GM19043 (cell line): Measurements from ENCODE around the gene RBMS3.

Experiments used
- ATAC-seq: cut with Tn5 transposase; IDR thresholded peaks from one replicate; pipeline ENCODE4 v1.9.1; 2021; ENCODE audit warnings: low read depth; ENCODE audit not compliant: unreplicated experiment

Gene RBMS3

DNA sequence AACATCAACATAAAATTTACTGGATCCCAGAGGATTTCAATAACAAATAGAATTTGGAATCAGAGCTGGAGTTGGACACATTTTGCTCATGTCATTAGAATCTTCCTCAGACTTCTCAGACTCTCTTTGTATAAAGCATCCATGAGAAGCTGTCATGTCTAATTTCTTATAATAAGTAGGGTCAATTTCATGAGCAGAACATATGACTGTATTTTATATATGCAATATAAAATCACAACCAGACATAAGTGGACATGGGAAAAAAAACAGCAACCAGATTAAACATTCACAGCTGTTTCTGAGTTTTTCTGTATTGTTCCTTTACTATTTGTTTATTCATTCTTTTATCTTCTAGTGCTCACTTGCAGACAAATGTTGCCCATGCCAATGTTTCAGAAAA, 325.5 kb downstream of the RBMS3 start:
- no peak for ATAC-seq

DNA sequence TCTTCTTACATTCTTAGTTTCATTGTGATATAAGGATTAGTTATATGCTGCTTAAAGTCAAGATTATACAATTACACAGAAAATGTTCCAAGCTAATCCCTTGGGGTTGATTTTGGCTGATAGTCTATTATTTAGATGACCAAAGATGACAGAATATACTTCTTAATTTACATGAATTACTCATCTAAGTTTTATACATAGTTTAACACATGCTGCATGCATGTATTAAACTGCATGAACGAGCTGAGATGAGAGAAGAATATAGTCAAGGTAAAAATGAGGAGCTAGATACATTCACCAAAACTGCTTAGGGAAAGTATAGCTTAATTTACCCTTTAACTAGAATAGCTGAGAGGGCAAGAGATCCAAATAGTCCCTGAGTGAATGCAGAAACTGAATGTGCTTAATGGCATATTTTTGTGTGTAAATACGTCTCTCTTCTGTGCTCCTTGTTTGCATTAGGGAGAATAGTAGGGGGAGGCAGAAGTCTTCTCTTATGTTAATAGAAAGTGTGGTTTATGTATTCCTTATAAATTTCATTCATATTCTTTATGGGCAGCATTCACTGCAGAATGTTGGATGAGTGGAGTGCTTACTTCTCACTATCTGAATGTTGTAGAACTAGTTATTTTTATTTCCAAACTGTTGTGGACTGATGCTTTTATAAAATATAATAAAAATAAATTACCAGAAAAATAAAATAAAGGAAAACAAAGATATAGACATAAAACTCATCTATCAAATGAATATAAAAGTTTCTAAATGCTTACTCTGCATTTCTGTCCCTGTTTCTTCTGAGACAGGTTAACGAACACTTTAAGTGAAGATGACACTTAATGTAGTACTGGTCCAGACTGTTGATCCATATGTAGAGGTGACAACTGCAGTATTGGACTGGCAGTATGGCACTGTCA, 327.8 kb downstream of the RBMS3 start:
- ATAC-seq: no peak

DNA sequence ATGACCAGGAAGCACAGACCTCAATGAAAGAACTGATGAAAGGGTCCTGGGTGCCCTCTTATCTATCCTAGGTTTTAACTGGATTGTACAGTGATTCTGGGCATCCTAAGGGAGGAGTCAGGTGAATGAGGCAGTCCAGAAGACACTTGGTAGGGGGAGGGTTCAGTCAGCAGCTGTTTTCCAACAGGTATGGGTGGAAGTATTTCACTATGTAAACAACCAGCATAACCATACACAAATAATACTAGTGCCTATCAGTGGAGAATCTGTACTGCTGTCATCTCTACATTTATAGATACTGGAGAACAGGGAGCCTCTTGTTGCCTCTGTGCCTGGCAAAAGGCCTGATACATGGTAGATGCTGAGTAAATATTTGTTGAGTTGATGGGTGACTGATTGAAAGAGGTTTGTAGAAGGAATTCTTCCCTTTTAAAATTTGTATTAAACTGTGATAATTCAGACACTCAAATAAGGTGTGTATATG, 328.5 kb downstream of the RBMS3 start:
- ATAC-seq: no peak

DNA sequence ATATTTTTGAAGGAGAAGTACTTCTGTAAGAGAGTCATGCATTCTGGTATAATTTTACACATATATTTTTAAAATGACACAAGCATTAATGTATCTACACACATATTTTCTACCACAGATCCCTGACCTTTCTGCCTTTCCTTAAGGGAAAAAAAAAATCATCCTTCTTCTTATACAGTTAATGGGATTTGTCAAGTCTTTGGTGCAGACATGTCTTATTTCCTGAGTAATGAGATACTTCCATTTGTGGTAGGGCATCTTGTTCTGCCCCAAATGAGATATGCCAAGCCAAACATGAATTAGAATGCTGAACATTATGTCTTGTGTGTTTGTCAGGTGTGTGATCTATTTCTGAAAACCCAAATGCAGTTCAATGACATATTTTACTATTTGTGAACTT, 329.9 kb downstream of the RBMS3 start:
- no peak for ATAC-seq

DNA sequence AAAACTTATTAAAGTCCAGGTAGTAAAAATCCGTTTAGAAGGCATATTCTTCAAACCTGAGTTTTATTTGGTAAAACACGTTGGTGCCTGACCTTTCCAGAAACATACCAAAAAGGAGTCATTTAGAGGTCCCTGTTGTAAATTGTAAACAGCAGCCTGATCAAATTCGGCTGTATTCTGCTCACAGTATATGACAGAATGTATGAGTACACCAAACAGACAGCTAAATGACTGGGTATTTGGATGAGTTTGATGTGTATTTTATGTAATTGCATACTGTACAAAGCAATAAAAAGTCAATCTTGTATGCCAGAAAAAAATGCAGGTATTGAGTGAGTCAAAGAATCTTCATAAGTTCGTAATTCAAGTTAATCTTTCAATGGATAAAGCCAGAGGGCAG, 330.4 kb downstream of the RBMS3 start:
- ATAC-seq: no peak

DNA sequence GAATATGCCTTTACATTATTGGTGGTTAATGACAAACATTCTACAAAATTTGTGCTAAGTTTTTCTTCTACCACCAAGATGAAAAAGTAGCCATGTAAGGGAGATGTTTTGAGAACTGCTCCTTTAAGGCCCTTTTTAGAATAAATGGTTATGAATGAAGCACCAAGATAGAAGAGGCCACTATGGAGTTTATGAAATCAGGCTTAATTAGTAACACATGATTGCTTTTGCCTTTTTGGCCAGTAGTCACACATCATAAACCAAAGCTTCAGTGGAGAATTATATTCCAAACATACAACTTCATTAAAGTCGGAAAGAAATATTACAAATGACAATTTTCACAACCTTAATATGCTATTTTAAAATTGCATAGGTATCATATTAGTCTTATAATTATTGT, 331.7 kb downstream of the RBMS3 start:
- no peak for ATAC-seq

DNA sequence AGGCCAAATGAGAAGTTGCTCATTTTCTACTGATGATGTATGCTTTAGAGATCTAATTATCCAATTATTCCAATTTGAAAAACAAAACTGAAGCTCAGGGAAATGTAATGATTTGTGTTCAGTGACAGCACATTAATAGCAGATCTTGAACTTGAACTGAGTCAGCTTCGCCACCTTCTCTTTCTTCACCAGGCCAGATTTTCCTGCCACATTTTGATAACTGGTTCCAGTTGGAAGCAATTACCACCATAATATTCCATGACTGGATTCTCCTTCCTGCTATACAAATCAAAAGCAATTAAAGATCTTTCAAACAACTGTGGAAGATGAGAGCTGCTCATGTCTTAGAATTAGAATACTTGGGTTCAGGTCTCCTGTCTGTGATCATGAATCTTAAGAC, 334.1 kb downstream of the RBMS3 start:
- no peak for ATAC-seq

DNA sequence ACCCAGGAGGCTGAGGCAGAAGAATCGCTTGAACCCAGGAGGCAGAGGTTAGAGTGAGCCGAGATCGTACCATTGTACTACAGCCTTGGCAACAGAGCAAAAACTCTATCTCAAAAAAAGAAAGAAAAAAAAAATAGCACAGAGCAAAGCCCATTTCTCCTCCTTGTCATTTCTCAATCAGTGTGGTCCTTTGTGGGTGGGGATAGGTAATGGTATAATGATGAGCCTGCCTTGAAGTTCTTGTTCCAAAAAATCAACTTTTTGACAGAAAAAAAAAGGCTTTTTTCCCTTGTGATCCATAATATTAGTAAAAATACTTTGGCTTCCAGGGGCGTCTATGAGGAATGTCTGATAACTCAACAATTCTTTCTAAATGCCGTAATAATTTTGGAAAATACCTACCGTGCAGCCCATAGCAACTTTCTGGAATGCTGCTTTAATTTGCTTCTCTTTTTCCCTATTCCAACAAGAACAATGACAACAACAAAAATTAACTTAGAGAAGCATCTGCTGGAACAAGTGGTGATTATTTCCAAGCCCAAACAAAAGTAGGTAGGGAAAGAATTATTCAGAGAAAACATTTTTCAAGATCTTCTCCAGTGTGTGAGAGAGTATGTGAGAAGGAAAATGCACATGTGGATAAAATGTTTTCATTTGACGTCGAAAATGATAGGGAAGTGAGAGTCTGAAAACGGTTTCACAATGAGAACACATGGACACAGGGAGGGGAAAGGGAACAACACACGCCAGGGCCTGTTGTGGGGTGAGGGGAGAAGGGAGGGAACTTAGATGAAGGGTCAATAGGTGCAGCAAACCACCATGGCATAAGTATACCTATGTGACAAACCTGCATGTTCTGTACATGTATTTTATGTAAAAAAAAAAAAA, 337.8 kb downstream of the RBMS3 start:
- no peak for ATAC-seq

DNA sequence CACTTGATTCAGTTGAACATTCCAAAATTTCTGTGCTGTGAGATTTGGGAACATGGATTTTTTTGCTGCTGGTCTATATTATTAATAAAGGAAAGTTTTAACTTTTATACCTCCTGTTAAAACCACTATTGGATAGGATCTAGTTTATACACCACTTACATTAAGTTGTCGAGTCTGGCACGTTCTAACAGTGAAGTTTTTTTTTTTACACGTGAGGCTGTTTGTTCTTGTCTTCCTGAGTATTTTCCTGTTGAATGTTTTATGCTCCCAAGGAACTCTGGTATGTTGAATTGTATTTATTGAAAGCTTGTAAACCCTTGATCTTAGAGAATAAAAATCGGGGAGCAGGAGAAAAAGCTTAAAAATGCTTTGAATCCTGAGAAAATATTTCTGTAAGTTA, 338.8 kb downstream of the RBMS3 start:
- ATAC-seq: no peak

DNA sequence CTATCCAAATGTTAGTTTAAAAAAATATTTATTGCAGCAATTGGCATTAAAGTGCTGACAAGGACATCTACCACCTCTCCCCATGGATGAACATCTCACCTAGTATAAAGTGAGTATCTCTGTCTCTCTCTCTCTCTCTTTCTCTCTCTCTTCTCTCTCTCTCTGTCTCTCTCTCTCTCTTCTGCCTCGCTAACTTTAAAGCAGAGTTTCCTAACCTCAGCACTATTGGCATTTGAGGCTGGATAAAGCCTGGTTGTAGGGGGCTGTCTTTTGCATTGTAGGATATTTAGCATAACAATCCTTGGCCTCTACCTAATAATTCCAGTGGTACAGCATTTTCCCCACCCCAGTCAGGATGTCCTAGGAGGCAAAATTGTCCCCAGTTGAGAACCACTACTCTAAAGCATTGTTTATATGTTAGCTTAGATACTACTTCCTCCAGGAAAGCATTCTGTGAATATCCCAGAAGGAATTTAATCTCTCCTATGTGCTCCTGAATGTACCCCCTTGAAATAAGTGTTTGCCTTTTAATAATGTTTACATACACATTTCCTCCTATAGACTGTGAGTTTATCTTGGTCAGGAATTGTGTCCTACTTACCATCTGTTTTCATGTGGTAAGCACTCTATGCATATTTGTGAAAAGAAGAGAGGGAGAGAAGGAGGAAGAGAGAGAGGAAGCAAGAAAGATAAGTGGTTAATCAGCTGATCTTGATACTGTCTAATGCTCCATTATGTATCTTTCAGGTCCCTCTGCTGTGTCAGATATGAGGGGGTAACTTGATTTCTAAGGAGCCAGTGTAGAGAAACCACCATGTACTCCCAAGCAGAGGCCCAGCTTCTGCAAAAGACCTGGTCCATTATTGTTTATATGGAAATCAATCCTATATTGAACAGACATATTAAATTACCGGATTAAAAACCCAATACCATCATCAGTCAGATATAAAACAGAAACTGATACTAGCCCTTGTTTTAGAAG, 346.6 kb downstream of the RBMS3 start:
- ATAC-seq: no peak

DNA sequence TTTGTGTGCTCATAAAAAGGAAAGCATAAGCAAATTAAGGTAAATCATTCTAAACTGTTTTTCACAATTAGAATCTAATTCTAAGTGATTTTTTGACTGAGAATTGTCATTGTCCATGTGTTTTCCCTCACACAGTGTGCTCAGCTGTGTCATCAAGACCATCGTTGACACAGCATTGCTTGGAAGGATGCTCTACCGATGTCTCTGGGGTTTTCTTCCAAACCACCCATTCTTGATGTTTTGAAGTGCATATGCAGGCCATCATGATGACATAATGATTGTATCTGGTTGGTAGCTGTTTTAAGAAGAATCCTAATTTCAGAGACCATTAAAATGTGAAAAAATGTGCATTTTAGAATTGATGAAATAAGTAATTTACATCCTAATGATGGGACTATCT, 347.9 kb downstream of the RBMS3 start:
- no peak for ATAC-seq

DNA sequence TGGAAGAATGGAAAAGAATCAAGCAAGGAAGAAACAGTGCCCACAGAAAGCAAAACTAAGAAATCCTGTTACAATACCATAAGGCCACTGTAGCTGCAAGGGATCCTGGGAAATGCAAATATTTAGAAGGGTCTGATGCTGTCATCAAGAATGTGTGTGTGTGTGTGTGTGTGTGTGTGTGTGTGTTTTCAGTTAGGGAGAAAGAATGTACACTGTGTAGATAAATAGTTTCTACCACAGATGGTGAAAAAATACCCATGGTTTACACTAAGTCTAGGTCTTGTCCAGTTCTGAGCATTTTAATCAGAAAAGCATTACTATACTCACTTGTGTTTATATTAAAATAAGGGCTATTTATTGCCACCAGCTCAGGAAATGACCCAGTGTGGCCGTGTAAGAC, 355.0 kb downstream of the RBMS3 start:
- ATAC-seq: no peak

DNA sequence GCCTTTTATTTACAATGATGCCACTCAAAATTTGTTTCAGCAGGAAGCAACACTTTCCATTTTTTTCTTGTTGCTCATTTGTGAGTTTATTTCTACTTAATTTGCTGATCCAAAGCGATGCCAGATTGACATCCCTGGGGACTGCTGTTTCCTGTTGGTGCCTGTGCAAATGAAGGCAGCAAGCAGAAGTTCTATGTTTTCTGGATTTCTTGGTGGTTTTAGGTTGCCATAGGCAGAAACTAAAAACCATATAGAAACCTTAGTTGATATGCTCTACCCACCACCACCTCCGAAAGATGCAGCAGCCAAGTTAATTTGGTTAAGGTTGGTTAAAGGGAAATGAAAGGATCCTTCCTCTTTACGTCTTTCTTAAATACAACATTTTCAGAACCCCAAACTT, 356.2 kb downstream of the RBMS3 start:
- ATAC-seq: peak; percentile 72

DNA sequence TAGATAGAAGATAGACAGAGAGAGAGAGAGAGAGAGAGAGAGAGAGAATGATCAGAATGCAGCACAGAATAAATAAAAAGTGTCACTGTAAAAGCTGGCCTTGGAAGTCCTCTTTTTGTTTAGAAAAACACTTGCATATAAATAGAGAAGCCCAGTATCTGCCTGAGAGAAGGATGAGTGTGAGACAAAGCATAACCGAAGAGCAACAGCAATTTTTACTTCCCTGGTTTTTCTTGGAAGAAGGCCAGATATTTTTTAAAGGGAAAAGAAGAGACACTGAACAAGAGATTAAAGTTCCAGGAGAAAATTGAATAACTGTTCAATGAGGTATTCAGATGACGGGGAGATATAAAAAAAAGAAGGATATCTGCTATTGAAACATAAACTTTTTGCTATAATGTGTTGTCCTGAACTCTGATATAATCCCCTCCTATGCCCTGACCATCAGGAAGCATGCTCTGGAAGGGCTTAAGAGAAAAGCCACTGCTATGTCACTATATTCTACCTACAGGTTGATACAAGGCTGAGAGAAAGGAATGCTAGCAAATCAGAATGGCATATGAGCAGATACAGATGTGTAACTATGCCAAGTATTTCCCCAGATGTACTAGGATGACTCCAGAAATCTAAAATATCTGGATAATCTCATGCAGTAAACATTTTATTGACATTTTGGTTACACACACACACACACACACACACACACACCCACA, 358.9 kb downstream of the RBMS3 start:
- ATAC-seq: no peak

DNA sequence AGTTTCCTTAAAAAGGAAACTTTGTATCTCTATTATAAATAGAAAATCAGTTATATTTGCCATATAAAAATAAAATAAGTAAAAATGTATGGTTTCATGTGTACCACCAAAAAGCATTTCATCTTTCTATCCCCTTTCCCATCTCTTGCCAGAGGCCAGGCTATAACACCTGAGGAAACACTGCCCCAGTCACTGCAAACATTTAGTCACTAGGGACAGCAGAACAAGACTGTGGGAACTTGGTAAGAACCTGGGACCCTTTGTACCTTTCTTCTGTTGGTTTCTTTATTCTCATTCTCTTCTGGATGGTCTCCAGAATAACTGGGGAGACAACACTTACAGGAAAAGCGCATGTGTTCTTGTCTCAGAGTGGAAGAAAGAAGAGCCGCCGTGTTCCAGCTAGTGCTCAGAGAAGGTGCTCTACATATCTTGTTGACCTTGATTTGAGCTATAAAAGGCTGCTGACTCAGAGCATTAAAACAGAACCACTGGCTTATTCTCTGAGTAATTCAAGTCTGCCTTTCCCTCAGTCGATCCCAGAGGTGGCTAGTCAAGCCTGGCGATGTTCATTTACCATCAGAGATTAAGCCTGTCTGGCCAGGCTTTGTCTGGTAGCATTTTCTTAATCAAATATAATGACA, 361.6 kb downstream of the RBMS3 start:
- ATAC-seq: no peak

DNA sequence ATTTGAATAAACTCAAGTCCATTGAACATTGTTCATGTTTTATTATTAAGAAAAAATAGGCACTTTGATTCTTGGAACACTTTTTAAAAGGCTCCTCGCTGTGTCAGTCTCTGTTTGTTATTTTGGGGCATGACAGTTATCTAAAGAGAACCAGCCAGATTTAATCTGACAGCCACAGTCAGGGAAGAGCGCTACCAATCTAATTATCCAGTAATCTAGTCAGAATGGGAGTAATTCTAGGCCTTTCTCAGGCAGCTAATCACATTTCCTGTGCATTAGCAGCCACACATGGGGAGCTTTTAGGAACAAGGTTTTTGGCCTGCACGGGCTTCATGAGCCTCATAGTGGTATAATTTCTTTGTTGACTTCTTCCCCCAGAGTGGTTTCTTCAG, 362.2 kb downstream of the RBMS3 start:
- no peak for ATAC-seq

DNA sequence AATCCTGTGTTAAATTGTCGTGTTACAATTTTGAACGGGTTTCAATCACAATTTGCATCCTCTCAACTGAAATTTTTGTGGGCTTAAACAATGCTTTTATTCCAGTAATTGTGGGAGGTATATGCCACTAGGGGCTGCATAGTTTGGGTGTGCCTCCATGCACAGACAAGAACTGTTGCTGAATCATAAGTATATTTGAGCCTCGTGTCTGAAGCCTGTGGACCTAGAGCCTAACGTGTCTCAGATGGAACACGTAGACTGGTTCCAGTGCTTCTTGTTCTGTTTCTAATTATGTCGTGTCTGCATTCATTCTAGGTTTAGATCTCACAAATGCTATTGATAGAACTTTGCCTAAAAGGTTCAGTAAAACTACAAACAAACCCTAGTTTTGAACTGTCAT, 363.4 kb downstream of the RBMS3 start:
- ATAC-seq: no peak

DNA sequence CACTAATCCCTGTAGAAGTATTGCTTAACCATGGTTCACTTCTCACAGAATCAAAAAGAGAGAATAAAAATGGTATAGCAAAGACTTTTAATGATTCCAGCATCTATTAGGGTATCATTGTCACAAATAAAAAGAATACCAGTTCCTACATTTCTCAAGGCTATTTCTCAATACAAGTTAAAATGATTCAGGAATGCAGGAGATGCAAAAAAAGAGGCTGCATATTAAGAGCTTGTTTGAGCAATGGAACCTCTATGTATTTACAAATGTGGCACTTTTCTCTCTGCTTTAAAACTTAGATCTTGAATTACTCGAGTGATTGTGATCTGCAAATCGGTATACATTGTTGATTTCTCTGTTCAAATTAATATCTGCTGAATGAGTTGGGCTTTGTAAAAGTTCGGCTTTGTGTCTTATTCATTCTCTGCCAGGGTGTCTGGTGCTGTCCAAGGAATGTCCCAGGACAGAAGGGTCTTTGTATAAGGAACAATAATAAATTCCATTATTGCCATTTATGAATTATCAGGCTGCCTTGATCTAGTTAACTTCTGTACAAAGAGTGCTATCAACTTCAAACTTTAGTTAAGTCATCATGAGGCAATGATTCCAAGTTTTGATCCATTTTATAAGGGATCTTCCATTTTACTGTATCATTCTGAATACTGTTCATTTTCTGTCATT, 364.2 kb downstream of the RBMS3 start:
- ATAC-seq: no peak

DNA sequence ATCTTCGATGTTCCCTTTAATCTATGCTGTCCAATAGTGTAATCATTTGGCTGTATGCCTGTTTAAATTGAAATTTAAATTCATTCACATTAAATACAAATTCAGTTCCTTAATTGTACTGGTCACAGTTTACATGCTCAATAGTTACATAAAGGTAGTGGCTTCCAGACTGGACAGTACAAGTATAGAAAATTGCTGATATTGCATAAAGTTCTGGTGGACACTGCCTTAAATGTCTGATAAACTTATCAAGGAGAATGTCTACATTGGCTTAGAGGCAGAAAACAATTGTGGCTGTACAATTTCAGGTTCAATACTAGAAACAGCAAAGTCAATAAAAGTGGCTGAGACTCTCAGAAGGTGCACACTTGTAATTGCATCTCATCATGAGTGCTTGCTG, 365.2 kb downstream of the RBMS3 start:
- ATAC-seq: no peak
